ENCODE results near the gene TLR9.

The TLR9 gene

DNA sequence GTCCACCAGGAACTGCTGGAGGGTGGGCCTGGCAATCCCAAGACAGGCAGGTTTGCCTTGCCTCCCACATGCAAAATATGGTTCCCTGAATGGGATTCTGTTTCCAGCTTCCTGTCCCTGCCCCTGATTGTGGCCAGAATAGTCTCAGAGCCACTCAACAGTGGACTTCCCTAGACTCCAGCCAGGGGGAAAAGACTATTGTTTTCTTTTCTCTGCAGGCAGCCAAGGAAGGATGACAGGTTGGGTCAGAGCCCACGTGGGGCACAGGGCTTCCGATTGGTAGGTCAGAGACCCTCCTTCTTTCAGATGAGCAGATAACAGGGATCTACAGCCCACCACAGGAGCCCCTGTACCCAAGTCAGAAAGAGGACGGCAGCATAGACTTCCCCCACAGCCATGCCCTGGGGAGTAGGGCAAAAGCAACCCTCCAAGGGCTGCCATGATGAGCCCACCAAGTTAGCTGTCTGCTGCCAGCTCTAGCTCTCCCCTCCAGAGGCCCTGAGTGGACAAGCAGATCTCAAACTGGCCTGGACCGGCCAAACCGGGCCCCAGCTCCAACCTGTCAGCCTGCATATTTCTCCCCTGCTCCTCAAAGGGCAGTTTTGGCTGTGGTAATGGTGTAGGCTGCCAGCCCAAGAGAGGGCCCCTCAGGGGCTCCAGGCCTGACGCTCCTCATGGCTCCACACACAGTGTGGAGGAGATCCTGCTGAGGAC, 6.4 kb downstream of the TLR9 start:
- TF ChIP-seq, protein P1, sequence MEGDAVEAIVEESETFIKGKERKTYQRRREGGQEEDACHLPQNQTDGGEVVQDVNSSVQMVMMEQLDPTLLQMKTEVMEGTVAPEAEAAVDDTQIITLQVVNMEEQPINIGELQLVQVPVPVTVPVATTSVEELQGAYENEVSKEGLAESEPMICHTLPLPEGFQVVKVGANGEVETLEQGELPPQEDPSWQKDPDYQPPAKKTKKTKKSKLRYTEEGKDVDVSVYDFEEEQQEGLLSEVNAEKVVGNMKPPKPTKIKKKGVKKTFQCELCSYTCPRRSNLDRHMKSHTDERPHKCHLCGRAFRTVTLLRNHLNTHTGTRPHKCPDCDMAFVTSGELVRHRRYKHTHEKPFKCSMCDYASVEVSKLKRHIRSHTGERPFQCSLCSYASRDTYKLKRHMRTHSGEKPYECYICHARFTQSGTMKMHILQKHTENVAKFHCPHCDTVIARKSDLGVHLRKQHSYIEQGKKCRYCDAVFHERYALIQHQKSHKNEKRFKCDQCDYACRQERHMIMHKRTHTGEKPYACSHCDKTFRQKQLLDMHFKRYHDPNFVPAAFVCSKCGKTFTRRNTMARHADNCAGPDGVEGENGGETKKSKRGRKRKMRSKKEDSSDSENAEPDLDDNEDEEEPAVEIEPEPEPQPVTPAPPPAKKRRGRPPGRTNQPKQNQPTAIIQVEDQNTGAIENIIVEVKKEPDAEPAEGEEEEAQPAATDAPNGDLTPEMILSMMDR (conservative IDR thresholded peaks at IDR 0.05): no peak
- no peak for TF ChIP-seq ZFX (IDR thresholded peaks at IDR 0.05)
- peak overlapping the region; percentile 76 for H3K27ac ChIP-seq

- peak overlapping the region; percentile 76 for H3K27ac ChIP-seq
- no peak for TF ChIP-seq ZFX (IDR thresholded peaks at IDR 0.05)
- TF ChIP-seq, protein P1 (conservative IDR thresholded peaks at IDR 0.05): no peak
These were observed 7.0 kb downstream of the TLR9 start for GRCh38 chr3:52218454-52218853.

DNA sequence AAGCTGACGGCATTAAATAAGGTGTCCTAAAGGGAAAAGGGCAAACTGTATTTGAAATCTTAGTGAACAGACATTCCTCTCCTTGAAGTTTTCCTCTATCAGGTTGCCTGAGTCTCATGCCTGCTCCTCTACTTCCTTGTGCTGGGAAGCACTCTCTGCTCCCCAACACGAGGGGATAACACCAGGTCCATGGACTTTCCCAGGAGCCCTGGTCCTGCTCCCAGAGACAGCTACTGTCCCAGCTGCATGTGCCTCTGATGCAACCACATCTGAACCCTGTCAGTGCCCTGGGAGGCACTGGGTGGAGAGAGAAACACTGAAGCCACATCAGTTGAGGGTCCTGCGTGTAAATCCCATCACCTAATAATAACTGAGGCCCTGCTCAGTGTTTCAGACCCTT, 7.4 kb downstream of the TLR9 start:
- no peak for TF ChIP-seq ZFX (IDR thresholded peaks at IDR 0.05)
- TF ChIP-seq, protein P1 (conservative IDR thresholded peaks at IDR 0.05): no peak
- peak overlapping the region; percentile 76 for H3K27ac ChIP-seq

DNA sequence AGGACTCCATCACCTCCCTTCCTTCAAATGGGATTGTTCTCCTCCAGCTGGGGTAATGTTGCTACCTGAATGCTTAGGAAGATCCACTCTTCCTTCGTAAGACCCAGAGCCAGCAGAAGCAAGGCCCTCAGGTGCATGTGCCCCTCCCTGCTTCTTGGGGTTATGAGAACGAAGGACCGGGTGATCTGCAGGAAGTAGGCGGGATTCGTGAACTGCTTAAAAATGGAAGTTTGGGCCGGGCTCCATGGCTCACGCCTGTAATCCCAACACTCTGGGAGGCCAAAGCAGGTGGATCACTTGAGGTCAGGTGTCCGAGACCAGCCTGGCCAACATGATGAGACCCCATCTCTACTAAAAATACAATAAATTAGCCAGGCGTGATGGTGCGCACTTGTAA, 8.0 kb downstream of the TLR9 start:
- peak overlapping the region; percentile 76 for H3K27ac ChIP-seq
- TF ChIP-seq, protein P1 (conservative IDR thresholded peaks at IDR 0.05): no peak
- no peak for TF ChIP-seq ZFX (IDR thresholded peaks at IDR 0.05)

DNA sequence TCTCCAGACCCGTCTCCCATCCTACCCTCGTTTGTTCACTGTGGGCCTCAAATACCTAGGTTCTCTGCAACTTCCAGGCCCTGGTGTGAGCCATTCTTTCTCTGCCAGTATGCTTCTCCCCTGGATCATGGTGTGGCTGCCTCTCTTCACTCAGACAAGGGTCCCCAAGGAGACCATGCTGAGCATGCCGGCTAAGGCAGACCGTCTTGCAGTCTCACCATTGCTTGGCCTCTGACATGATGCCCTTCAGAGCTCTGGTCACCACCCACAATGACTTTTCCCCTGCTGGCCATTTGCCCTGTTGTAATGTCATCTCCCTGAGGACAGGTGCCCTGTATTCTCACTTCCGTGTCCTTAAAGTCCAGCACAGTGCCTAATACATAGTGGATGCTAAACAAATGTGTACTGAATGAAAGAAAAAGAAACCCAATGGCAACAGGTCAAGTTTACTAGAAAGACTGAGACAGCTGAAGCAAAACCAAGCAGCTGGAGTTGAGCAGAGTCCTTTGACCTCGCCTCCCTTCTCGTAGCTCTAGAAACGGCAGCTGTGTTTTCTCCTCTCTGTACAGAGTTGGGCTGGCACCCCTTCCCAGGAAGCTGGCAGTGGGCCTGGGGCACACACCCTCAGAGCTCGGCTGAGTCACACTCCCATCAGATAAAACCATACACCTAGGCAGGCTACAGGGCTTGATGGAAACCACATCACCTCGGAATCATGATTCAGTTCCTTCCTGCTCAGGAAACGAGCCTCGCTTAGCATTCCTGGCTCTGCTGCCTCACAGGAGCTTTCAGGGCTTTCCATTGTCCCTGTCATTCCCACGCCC, 8.6 kb downstream of the TLR9 start:
- TF ChIP-seq ZFX (IDR thresholded peaks at IDR 0.05): no peak
- TF ChIP-seq, protein P1 (conservative IDR thresholded peaks at IDR 0.05): no peak
- peak overlapping the region; percentile 76 for H3K27ac ChIP-seq

GRCh38 chr3:52215351-52215750, 10.1 kb downstream of the TLR9 start:
- TF ChIP-seq ZFX (IDR thresholded peaks at IDR 0.05): no peak
- TF ChIP-seq, protein P1 (conservative IDR thresholded peaks at IDR 0.05): no peak
- peak overlapping the region; percentile 76 for H3K27ac ChIP-seq

- TF ChIP-seq, protein P1 (conservative IDR thresholded peaks at IDR 0.05): no peak
- no peak for TF ChIP-seq ZFX (IDR thresholded peaks at IDR 0.05)
- no peak overlapping the region for H3K27ac ChIP-seq
These were observed 11.5 kb downstream of the TLR9 start for GRCh38 chr3:52213901-52214300.
